Fibroblast of the aortic adventitia (primary cell): ENCODE measurements around the gene SLC2A6. TPM values are rescaled to one million over a fixed set of nuclear protein-coding genes. Genes with fewer than 3 reads are reported as not detected.

Source experiments
- DNase-seq: peaks from one replicate; pipeline ENCODE4 v3.0.0-alpha.2; 2010; ENCODE audit warnings: low read depth
- H3K4me3 ChIP-seq: 2 replicates; pipeline ENCODE4 v1.5.1; 2011; ENCODE audit warnings: low read depth, mild to moderate bottlenecking, control low read depth, low read length, moderate library complexity
- CTCF ChIP-seq: IDR thresholded peaks from 2 replicates; pipeline ENCODE4 v1.5.1; 2011; ENCODE audit warnings: mild to moderate bottlenecking, low read length, control low read depth, inconsistent platforms; ENCODE audit not compliant: insufficient read depth
- total RNA-seq: library from RNA; depleted of rRNA; stranded (reverse); fragments of >200 nt; gene quantifications from 2 replicates; pipeline ENCODE4 v1.2.3, GENCODE V29; 2012; ENCODE audit warnings: low replicate concordance

The SLC2A6 gene
- total RNA-seq, 1 donor, result 7.3 TPM

- H3K4me3 ChIP-seq, result no peak overlapping the region
- no peak for TF ChIP-seq CTCF
These were observed 35.7 kb downstream of the SLC2A6 start for GRCh38 chr9:133443248-133443647.

GRCh38 chr9:133441571-133441970 lies 37.3 kb downstream of the SLC2A6 start:
- no peak overlapping the region for H3K4me3 ChIP-seq
- no peak for DNase-seq
- no peak for TF ChIP-seq CTCF

More at GRCh38 chr9:133443248-133443647, 35.7 kb downstream of the SLC2A6 start:
- DNase-seq, result no peak

GRCh38 chr9:133440874-133441273 lies 38.0 kb downstream of the SLC2A6 start:
- TF ChIP-seq CTCF, result no peak
- no peak for DNase-seq
- no peak overlapping the region for H3K4me3 ChIP-seq

- H3K4me3 ChIP-seq, result no peak overlapping the region
- no peak for DNase-seq
- no peak for TF ChIP-seq CTCF
These were observed 39.6 kb downstream of the SLC2A6 start for GRCh38 chr9:133439337-133439736.

- H3K4me3 ChIP-seq, result no peak overlapping the region
- no peak for DNase-seq
- peak; percentile 20 for TF ChIP-seq CTCF
These were observed 41.0 kb downstream of the SLC2A6 start for GRCh38 chr9:133437753-133438531.

GRCh38 chr9:133436681-133437080 lies 42.2 kb downstream of the SLC2A6 start:
- DNase-seq, result no peak
- no peak overlapping the region for H3K4me3 ChIP-seq
- no peak for TF ChIP-seq CTCF
